SKM-1 treated with dmso at 0.1 percent for 144 hours (cell line): ENCODE data around the gene NYAP1.
"Not testable (repeated sequence)": the region's sequence is repeated elsewhere in the genome, so short reads cannot be mapped to it uniquely, and the experiment has no call there.

Experiments used
- DNase-seq: peaks from one replicate; lab custom pipeline; 2025; ENCODE audit not compliant: unreplicated experiment; lab: John Stamatoyannopoulos, UW

NYAP1 gene

DNA sequence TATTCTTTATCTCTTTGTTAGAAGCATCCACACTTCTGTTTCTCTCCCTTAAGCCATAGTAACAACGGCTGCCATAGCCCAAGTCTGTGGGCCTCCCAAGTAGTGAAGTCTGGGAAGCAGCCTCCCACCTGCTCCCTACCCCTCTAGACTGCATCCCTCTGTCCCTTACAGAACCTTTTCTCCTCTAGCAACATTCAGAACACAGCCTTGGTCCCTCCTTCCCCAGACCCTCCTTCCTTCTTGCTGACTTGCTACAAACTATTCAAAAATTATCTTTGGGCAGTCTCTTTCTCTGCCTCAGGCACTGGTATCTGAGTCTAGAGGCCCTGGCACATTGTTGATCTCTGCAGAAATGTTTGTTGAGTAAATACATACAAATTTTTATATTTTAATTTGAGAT is 2.3 kb upstream of the NYAP1 start:
- DNase-seq, result no peak

DNA sequence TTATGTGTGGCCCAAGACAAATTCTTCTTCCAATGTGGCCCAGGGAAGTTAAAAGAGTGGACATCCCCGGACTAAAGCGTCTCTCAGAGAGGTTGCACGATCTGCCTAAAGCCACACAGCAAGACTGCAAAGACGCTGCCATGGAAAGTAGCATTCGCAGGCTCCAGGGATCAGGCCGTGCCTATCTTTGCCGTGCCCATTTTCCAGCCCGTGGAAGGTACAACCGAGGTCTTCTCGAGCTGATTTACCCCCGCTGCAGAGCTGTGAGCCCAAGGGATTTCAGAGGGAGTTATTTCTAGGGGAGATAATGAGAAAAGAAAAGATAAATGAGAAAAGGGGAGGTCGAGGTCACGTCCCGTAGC is 1.0 kb upstream of the NYAP1 start:
- no peak for DNase-seq

DNA sequence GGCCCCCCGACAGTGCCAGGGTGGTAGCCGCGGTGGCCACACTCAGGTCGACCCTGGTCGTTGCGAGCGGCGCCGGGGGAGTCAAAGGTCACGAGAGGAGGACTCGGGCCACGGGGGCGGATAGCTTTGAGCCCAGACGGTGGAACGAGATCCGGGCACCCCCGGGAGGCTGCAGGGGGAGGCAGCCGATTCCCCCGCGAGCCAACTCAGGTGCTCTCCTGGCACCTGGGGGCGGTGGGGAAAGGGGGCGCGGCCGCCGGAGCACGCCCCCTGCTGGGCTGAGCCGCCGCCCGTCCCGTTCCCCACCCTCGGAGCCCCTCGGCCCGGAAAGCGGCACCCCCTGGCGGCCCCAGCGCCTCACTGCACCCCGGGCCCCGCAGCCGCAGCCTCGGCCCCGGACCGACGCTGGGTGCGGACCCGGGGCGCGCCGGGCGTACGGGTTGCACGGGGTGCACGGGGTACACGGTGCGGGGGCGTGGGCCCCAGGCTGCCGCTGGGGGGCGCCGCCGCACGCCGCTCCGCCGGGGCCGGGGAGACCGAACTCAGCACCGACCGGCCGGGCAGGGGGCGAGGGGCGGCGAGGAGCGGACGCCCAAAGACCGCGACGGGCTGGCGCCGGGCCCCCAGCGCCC is 521 bp upstream of the NYAP1 start:
- peak; percentile 52 for DNase-seq

DNA sequence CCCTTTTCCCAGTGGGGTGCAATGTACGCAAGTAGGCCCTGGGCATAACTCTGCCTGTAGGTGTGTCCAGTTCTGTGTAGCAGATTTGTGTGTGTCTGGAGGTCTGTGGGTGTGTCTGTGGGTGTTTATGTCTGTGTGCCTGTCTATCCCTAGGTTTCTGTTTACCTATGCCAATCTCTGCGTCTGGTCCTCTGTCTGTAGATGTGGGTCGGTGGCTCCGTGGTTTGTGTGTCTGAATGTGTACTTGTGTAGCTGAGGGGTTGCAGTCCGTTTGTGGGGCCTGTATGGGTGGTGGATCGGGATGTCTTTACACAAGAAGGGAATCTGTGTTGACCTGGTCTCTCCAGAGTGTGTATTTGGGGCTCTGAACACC is 932 bp downstream of the NYAP1 start:
- no peak for DNase-seq

DNA sequence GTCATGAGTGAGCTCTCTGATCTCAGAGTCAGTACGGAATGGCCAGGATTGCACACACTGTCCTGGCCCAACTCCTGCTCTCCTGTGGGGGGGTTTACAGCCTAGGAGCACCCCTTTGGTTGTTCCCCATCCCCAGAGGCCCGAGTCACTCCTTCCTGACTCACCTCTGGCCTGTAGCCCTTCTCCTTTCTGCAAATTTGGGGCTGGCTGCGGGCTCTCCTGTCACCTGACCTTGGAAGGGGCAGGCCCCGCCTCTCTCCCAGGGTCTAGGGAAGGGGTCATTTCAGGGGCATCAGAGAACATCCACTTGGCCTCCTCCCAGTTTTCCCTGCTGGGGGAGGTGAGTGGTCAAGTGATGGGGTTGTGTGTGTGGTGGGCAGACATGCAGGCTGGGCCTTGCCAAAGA is 1.7 kb downstream of the NYAP1 start:
- no peak for DNase-seq

DNA sequence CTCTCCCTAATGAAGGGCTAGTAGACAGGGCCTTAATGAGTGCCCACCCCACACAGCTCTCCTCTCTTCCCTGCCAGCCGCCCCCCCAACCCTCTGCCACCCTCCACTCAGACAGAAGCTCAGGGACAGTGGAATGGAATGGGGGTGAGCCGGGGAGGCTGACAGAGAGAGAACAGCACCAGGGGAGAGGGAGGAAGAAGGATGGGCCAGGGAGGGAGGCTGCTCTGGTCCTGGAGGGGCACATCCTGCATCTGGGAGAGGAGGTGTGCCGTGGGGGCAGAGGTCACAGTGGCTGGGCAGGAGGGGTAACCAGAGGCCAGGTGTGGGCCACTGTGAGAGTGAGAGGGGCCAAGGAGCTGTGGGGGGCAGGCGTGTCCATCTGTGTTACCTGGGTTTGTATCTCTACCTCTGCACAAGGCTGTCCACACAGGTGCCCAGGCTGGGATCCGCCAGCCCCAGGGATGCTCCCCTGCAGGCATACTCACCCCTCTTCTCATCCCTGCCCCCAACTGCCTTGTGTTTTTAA is 2.4 kb downstream of the NYAP1 start:
- no peak for DNase-seq

DNA sequence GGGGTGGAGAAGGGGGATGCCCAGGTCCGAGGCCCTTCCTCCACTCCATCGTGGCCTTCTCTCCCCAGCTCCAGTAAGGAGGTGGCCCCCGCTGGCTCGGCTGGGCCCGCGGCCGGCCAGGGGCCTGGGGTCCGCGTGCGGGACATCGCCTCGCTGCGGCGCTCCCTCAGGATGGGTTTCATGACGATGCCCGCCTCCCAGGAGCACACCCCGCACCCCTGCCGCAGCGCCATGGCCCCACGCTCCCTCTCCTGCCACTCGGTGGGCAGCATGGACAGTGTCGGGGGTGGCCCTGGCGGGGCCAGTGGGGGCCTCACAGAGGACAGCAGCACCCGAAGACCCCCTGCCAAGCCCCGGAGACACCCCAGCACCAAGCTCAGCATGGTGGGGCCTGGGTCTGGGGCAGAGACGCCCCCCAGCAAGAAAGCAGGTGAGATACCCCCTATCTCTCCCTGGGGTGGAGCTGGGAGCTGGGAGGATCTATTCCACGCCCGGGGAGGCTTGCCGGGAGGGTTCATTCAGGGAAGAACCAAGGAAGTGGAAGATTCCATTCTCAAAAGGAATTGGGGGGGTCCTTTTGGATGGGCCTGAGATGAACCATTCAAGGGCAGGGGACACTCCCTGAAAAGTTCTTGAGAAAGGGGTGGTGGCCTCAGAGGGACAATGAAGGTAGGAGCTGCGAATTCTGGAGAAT is 3.2 kb downstream of the NYAP1 start:
- DNase-seq, result no peak

DNA sequence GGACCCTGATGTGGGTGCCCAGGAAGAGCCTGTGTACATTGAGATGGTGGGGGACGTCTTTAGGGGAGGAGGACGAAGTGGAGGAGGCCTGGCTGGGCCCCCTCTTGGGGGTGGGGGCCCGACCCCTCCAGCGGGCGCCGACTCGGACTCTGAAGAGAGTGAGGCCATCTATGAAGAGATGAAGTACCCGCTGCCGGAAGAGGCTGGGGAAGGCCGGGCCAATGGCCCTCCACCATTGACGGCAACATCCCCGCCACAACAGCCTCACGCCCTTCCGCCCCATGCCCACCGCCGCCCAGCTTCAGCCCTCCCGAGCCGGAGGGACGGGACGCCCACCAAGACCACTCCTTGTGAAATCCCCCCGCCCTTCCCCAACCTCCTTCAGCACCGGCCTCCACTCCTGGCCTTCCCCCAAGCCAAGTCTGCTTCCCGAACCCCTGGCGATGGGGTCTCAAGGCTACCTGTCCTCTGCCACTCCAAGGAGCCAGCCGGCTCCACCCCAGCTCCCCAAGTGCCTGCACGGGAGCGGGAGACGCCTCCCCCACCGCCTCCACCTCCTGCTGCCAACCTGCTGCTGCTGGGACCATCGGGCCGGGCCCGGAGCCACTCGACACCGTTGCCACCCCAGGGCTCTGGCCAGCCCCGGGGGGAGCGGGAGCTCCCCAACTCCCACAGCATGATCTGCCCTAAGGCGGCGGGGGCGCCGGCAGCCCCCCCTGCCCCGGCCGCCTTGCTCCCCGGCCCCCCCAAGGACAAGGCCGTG is 4.8 kb downstream of the NYAP1 start:
- DNase-seq, result no peak

DNA sequence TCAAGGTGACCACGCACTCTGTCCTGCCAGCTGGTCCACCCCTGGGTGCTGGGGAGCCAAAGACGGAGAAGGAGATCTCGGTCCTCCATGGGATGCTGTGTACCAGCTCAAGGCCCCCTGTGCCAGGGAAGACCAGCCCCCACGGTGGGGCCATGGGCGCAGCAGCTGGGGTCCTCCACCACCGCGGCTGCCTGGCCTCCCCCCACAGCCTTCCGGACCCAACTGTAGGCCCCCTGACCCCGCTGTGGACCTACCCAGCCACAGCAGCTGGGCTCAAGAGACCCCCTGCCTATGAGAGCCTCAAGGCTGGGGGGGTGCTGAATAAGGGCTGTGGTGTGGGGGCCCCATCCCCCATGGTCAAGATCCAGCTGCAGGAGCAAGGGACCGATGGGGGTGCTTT is 5.4 kb downstream of the NYAP1 start:
- no peak for DNase-seq

DNA sequence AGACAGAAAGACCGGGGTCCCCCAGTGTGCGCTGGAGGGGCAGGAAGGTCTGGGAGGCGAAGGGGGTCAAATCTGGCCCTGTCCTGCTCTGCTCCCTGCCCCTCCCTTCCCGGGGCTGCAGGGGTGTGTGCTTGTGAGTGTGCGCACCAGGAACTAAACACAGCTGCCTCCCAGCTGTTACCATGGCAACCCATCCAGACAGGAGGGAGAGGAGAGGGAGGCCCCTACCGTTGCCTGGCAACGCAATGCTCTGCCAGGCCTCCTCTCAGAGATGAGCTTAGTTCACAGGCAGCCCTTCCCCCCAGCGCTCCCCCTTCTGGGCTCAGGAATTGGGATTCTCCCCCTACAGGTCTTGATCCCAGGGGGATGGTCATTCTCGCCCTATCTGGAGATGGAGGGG is 6.1 kb downstream of the NYAP1 start:
- peak; percentile 23 for DNase-seq

DNA sequence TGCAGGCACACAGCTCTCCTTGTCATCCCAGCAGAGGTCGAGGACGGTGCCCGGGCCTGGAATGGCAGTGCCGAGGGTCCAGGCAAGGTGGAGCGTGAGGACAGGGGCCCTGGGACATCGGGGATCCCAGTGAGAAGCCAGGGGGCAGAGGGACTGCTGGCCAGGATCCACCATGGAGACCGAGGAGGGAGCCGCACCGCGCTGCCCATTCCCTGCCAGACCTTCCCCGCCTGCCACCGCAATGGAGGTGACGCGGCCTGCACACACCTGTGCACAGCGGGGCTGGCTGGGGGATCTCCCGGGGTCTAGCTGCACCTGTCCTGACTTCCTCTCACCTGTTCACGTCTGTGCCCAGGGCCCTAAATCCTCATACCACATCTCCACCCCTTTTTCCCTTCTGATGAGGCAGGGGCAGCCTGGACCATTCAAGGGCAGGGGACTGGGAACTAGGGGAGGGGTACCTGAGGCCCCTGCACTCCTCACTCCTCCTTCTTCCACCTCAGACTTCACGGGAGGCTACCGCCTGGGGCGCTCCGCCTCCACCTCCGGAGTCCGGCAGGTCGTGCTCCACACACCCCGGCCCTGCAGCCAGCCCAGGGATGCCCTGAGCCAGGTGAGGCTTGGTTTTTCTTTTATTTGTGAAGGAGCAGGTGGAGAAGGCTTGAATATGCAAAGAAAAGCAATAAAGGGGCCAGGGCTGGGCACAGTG is 6.9 kb downstream of the NYAP1 start:
- DNase-seq, result no peak

DNA sequence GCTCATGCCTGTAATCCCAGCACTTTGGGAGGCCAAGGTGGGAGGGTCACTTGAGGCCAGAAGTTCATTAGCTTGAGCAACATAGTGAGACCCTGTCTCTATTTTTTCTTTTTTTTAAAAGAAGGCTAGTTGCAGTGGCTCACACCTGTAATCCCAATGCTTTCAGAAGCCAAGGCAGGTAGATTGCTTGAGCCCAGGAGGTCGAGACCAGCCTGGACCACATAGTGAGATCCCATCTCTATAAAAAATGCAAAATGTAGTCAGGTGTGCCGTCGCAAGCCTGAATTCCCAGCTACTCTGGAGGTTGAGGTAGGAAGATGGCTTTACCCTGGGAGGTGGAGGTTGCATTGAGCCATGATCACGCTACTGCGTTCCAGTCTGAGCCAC is 7.5 kb downstream of the NYAP1 start:
- DNase-seq, result no peak

DNA sequence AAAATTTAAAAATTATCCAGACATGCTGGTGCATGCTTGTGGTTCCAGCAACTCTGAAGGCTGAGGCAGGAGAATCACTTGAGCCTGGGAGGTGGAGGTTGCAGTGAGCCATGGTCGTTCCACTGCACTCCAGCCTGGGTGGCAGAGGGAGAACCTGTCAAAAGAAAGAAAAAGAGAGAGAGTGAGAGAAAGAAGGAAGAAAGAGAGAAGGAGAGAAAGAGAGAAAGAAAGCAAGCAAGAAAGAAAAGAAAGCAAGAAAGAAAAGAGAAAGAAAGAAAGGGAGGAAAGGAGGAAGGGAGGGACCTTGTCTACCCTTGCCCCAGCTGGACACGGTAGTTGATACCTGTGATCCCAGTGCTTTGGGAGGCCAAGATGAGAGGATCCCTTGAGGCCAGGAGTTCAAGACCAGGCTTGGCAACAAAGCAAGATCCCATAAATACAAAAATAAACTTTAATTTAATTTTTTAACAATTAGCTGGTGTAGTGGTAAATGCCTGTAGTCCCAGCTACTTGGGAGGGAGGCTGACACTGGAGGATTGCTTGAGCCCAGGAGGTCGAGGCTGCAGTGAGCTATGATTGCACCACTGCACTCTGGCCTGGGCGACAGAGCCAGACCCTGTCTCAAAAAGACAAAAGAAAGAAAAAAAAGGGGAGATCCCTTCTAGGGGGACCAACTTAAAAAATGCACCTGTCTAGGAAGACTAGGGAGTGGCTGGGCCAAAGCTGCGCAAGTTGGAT is 9.2 kb downstream of the NYAP1 start:
- DNase-seq, result no peak

DNA sequence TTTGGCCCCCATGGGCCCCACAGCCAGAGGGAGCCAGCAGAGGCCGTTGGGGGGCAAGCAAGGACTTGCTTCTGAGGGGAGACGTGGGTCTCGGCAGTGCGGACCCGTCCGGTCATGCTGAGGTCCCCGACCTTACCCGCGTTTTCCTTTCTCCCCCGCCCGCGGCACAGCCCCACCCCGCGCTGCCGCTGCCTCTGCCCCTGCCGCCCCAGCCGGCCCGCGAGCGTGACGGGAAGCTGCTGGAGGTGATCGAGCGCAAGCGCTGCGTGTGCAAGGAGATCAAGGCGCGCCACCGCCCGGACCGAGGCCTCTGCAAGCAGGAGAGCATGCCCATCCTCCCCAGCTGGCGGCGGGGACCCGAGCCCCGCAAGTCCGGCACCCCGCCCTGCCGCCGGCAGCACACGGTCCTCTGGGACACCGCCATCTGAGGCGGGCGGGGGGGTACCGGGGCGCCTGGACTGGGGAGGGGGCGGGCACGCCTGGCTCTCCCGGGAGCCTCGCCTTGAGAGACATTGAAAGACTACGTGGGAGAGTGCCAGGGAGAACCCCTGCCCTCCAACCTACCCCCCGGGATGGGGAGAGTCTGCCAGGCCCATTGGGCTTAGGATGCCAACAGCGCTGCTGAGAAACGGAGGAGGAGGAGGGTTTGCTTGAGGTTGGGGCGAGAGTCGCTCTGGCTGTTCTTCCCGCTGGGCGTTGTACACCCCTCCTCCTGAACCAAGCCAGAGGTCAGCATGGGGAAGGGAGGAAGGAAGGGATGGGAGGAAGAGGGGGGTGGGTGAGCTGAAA is 9.9 kb downstream of the NYAP1 start:
- DNase-seq, result no peak

DNA sequence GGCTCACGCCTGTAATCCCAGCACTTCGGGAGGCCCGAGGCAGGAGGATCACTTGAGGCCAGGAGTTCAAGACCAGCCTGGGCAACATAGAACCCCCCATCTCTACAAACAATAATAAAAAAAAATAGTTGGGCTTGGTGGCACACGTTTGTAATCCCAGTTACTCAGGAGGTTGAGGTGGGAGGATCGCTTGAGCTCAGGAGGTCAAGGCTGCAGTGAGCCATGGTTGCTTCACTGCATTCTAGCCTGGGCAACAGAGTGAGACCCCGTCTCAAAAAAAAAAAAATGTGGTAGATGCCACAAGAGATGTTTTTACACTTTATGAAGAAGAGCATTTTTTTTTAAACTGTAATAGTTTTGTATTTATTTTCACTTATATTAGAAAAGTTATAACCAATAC is 12.8 kb downstream of the NYAP1 start:
- no peak for DNase-seq

DNA sequence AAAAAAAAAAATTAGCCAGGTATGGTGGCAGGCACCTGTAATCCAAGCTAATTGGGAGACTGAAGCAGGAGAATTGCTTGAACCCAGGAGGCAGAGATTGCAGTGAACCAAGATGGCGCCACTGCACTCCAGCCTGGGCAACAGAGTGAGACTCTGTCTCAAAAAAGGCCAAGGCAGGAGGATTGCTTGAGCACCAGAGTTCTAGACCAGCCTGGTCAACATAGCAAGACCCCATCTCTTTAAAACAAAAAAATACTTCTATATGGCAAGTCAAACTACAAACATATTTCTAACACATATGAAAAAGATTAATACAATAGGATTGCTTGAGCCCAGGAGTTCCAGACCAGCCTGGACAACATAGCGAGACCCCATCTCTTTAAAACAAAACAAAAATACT is 17.0 kb downstream of the NYAP1 start:
- DNase-seq, result not testable (repeated sequence)

DNA sequence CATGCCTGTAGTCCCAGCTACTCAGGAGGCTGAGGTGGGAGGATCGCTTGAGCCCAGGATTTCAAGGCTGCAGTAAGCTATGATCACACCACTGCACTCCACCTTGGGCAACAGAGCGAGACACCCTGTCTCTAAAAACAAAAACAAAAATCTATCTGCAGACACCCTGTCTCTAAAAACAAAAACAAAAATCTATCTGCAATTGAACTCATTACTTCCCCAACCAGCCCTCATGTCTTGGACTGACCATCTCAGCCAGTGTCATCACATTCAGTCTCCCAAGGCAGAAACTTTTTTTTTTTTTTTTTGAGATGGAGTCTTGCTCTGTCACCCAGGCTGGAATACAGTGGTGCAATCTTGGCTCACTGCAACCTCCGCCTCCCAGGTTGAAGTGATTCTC is 20.3 kb downstream of the NYAP1 start:
- not testable (repeated sequence) for DNase-seq

DNA sequence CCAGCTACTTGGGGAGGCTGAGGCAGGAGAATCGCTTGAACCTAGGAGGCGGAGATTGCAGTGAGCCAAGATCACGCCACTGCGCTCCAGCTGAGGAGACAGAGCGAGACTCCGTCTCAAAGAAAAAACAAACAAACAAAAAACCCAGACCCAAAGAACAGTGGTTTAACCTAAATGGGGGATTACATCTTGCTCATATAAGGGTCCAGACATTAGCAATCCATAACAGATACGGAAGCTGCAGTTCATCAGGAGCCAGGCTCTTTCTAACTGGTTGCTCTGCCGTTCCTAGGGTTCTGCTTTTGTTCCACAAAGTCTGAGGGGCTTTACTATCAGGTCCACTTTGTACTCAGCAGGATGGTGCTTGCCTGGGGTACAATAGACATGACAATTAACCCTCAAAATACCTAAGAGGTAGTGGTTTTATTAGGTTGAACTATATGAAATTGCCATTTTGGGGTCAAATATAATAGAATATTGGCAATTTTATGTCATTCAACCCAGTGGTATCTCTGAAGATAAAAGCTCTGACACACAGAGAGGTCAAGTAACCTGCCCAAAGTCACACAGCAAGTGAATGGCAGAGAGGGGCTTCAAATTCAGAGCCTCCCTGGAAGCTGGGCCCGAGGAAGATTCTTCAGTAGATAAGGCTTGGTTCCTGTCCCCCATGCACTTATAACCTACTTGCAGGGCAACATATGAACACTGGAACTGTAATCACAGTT is 21.3 kb downstream of the NYAP1 start:
- no peak for DNase-seq

DNA sequence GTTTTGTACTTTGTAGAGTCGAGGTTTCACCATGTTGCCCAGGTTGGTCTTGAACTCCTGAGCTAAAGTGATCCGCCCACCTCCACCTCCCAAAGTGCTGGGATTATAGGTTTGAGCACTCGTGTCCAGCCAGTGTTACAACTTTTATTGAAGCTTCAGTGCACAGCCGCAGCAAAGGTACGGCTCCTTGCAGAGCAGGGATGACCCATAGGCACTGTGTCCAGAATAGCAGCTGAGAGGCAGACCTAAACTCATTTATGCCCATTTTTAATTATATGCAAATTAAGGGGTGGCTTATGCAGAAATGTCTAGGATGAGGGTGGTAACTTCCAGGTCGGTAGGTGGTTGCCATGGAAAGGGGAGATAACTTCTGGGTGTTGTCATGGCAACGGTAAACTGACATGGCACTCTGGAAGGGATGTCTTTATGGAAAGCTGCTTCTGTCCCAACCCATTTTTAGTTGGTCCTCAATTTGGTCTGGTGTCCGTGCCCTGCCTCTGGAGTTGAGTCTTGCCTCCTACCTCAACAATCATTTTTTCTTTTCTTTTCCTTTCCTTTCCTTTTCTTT is 22.7 kb downstream of the NYAP1 start:
- DNase-seq, result no peak
